Jurkat, Clone E6-1 (cell line): Measurements from ENCODE around the gene PET117.
"Not testable (repeated sequence)": the region's sequence is repeated elsewhere in the genome, so short reads cannot be mapped to it uniquely, and the experiment has no call there.

ENCODE experiments used
- DNase-seq: peaks from one replicate; pipeline ENCODE4 v3.0.0-alpha.2; 2011; ENCODE audit warnings: low read depth, low spot score
- H3K4me3 ChIP-seq: 2 replicates; pipeline ENCODE4 v1.5.1; 2011; ENCODE audit warnings: mild to moderate bottlenecking, low read length, control low read depth, moderate library complexity

PET117 gene

DNA sequence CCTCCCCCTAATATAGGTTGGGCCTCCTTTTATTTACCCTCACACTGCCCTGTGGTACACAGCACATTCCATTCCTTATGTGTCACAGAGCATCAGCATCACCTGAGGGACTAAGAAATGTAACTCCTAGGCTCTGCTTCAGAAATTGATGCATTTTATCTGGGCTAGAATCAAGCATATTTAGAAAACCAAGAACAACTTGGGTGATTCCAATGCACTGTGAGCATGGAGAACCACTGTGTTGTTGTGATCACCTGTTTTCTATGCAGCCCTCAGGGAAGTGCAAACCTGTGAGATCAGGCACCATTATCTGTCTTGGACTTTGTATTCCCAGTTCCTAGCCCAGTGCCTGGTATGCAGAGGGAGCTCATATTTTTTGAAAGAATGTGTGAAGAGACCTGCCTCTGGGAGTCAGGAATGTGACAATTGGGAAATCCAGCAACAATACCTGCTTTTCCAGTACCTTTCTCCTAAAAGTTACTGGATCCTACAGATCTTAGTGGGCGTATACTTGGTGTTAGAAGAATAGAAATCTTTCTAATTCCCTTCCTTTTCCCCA, 7.0 kb downstream of the PET117 start:
- no peak overlapping the region for H3K4me3 ChIP-seq
- no peak for DNase-seq

DNA sequence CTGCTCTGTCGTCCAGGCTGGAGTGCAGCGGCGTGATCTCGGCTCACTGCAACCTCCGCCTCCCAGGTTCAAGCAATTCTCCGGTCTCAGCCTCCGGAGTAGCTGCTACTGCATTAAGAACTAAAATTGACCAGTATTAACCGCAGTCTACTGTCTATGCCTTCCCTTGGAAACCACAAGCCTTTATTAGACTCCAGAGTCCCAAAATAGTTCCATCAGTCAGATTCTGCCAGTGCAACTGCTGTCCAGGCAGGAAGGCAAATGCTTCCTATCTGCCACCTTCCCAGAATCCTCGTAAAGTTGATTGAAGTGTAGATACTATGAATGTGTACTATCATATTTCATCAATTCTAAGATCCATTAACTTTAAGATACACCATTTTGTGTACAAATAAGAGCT, 16.7 kb downstream of the PET117 start:
- no peak overlapping the region for H3K4me3 ChIP-seq
- DNase-seq: no peak

DNA sequence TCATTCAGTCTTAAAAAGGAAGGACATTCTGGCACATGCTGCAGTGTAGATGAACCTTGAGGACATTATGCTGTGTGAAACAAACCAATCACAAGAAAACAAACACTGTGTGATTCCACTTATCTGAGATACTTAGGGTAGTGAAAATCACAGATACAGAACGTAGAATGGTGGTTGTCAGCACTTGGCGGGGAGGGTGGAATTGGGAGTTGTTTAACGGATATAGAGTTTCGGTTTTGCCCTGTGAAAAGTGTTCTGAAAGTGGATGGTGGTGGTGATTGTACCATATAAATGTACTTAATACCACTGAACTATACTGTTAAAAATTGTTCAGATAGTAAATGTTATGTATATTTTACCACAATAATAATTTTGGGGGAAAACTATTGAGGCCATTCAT, 18.4 kb downstream of the PET117 start:
- H3K4me3 ChIP-seq: no peak overlapping the region
- DNase-seq: no peak

DNA sequence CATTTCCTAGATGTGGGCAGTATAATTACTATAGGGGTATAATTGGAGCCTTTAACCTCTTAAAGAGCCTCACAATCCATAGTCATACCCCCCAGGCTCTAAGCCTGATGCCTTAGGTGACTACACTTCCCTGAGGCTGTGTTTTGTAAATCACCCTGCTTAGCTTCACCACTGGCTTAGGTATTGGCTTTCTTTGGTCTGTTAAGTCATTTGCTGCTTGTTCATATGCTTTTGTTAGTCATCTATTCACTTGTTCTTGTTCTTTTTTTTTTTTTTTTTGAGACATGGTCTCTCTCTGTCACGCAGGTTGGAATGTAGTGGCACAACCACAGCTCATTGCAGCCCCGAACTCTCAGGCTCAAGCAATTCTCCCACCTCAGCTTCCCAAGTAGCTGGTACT, 26.7 kb downstream of the PET117 start:
- no peak for DNase-seq
- H3K4me3 ChIP-seq: no peak overlapping the region

DNA sequence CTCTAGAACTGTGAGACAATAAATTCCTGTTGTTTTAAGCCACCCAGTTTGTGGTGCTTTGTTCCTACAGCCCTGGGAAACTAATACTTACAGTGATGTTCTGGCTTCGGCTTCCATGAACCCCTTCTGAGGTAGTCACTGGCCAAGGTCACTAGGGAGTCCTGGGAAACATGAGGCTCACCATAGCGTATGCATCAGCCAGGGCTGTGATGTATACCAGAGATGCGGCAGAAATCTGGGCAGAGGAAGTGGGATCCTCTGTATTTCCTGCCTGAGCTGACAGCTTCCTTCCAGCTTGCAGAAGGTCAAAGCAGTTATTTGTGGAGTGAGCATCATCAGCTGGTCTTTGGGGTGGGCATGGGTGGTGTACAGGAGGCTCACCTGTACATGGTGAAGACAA, 27.9 kb downstream of the PET117 start:
- DNase-seq: peak; percentile 36
- H3K4me3 ChIP-seq: peak overlapping the region; percentile 13

DNA sequence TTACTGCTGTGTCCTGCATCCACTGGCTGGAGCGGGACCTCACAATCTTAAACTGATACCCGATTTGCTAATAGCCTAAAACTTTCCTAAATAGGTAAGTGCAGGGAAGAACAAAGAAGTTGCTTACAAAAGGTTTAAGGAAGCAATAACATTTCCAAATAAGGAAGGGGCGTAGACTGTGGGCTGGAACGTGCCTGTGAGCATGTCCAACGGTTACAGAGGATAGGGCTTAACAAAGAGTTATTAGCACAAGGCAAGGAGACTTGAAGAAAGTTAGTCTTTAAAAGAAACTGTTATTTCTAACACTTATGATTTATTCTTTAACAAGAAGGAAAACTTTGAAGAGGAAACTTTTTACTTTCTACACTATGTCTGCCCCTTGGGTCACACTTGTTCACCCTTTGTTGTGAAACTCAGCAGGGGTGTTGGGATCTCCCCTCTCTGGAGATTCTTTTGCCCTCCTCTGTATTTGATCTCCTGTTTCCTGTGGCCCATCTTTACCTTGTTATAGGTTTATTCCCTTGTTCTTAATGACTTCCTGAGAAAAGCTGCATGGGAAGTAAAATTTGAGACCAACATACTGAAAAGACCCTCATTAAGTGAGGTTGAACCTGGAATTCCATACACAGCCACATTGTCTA, 28.7 kb downstream of the PET117 start:
- H3K4me3 ChIP-seq: no peak overlapping the region
- peak; percentile 16 for DNase-seq

DNA sequence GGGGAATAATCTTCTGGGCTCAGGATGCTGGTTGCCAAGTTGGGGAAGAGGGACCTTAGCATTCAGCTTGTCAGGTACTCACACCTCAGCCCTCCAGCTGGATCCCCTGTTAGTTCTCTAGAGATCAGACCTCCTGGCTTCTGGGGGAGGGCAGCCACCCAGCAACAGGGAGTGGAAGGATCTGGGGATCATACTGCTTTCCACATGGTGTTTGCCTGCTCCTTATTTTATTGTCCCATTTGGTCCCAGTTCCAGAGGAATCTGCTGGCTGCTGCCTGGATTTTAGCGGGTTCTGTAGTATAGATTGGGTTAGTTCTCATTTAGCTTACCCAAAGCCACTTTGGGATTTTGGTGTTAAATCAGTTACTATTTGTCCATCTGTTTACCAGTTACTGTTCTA, 29.3 kb downstream of the PET117 start:
- no peak for DNase-seq
- no peak overlapping the region for H3K4me3 ChIP-seq

DNA sequence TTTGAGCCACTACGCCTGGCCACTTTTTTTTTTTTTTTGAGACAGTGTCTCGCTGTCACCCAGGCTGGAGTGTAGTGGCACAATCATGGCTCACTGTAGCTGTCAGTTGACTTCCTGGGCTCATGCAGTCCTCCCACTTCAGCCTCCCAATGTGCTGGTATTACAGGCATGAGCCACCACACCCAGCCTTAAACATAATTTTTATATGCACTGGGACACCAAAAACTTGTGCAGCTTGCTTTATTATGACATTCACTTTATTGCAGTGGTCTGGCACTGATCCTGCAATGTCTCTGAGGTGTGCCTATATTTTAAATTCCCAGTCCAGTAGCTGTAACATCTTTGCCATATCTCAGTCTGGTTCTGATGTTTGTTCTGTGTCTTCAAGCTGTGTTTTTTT, 34.7 kb downstream of the PET117 start:
- H3K4me3 ChIP-seq: no peak overlapping the region
- no peak for DNase-seq

DNA sequence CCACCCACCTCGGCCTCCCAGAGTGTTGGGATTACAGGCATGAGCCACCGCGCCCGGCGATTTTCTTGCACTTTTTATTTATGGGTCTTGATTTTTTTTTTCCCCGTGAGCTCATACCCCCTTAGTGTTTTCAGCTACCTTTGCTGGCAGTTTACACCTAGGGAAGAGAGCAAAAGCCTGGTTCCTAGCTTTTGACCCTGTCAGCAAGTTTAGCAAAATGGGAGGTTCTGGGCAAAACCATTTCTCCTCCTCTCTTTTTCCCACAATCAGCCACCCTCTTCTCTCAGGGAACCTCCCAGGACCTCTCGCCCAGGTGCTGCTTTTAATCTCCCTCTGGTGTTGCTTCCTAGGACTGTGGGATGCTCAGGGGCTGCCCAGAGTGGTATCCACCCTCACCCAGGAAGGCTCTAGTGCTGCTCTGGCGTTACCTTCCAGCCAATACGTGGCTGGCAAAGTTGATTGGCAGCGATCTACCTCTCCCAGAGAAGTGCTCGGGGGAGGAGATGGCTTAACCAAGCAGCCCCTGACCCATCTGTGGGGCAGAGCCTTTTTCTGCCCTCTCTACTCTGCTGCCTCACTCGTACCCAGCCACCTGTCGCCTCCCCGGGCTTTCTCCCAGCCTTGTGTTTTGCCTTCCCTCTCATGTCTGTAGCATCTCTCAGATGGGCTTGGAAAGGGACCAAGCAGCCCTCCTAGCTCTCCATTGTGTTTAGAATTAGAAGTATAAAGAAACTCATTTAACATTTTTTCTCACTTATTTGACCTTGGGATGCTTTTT, 37.4 kb downstream of the PET117 start:
- H3K4me3 ChIP-seq: no peak overlapping the region
- no peak for DNase-seq

DNA sequence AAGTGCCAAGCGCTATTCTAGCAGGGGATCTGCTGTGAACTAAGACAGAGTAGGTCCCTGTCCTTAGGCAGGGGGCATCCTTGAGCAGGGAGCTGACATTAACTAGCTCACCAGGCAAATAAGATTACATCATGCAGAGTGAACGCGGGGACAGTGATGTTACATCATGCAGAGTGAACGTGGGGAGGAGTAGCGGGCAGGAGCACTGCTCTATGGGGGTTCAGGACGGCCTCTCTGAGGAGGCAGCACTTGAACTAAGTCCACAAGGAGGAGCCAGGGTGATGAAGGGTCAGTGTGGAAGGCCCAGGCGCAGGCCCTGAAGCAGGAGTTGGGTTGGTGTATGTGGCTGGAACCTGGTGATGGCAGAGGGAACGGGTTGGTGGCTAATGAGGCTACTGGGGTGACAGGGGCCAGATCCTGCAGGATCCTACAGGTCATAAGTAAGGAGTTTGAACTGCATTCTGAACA, 38.7 kb downstream of the PET117 start:
- no peak overlapping the region for H3K4me3 ChIP-seq
- DNase-seq: no peak

DNA sequence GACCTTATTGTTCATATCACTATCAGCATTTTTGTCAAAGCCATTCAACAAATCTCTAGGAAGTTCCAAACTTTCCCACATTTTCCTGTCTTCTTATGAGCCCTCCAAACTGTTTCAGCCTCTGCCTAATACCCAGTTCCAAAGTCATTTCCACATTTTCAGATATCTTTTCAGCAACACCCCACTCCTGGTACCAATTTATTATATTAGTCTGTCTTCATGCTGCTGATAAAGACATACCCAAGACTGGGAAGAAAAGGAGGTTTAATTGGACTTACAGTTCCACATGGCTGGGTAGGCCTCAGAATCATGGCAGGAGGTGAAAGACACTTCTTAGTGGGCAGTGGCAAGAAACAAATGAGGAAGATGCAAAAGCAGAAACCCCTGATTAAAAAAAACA, 42.7 kb downstream of the PET117 start:
- not testable (repeated sequence) for DNase-seq, H3K4me3 ChIP-seq

DNA sequence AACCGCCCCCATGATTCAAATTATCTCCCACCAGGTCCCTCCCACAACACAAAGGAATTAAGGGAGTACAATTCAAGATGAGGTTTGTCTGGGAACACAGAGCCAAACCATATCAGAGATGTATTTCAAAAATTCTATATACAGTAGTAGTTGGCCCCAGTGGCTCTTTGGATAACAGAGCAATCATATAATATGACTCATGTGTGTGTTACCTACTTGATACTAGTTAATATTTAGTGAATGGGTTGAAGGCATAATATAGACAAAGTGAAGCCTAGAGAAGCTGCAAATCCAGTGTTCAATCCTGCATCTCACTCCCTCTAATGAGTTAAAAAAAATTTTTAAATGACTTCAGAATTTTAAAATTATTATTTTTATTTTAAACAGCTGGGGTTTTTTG, 43.2 kb downstream of the PET117 start:
- DNase-seq: no peak

DNA sequence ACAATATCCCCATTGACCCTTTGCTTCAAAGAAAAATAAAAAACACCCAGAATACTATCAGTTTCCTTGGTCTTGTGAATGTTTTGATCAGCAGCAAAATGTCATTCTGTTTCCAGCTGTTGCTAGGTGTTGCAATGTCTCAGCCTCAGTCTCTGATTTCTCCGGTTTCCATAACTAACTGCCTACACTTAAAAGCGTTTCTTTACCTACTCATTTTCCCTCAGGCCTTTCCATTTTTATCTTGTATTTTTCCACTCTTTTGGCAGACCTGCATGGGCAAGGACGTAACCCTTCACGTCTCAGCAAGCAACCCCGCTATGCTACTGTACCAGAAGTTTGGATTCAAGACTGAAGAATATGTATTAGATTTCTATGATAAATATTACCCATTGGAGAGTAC, 49.4 kb downstream of the PET117 start:
- DNase-seq: no peak
- H3K4me3 ChIP-seq: no peak overlapping the region

More for the DNA sequence above, 43.2 kb downstream of the PET117 start:
- H3K4me3 ChIP-seq: no peak overlapping the region

DNA sequence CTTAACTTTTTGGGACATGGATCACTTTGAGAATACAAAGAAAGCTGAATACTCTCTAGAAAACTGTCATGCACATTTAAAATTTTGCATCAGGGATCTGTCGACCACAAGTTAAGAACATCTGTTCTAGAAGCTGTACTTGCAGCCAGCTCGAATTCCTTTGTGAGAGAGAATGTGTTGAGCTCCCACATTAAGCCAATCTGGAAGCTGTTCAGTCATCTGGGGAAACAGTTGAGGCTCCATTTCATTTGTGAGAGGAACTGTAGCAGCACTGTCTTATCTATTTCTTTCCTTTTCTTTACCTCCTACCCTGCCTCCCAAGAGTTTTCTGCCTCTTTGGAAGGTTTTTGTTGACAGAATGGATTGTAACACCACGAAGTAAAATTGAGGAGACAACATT, 50.8 kb downstream of the PET117 start:
- no peak overlapping the region for H3K4me3 ChIP-seq
- no peak for DNase-seq

DNA sequence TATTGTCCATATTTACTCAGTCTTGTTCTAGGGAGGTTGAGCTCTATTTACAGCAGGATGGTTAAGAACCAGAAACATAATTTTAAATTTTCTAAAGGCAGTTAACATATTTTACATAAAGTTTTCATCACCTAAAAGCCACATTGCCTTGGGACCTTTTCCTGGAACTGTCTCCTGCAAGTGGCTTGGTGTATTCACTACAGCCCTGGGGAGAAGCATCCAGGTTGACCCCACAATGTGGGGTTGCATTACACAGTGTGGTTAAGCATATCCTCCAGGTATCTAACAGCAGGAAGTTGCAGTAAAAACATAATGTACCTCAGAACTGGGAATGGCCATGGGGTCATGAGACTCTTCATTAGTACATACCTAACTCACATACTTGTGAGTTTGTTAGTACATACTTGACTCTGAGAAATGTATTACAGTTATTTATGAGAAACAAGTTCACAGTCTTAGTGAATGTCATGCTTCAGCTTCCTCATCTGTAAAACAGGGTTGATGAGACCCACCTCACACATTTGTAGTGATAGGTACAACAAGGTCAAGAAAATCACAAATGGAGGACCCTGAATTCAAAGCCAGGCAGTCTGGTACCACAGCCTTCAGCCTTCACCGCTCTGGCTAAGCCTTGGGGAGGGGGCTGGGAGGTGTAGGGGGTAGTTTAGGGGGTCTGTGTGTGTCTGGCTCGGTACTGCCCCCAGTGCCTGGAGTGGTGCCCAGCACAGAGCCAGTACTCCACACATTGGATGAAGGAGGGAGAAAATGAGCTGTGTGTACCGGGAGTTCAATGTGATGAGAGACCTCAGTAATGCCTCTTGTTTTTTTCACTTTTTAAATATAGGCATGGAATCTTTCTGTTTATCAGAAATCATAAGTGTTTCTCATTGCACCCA, 52.9 kb downstream of the PET117 start:
- H3K4me3 ChIP-seq: no peak overlapping the region
- no peak for DNase-seq

DNA sequence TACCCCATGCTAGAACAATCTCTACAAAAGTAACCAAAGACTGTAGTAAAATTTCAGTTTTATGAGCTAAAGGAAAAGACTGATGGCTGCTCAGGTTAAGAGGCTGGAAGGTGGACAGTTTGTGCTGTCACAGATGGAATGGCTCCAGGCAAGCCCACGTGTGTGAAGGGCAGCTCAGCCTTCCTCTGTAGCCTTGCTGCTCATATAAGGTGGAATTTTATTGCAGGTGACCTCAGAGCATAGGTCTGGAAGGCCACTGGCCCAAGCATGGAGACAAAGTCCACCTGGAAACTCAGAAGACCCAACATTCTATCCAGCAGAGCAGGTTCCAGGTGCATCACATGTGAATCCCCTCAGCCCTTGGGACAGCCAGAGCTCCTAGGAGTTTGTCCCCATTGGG, 53.6 kb downstream of the PET117 start:
- H3K4me3 ChIP-seq: no peak overlapping the region
- DNase-seq: no peak
